Dermis lymphatic vessel endothelial cell (primary cell): Measurements from ENCODE around the gene GPALPP1. TPM values are rescaled to one million over a fixed set of nuclear protein-coding genes. Genes with fewer than 3 reads are reported as not detected.

Experiments
- total RNA-seq: library from RNA; depleted of rRNA; stranded (reverse); fragments of >200 nt; gene quantifications from 2 replicates; pipeline ENCODE4 v1.2.1, GENCODE V29; 2014

Gene GPALPP1, protein sequence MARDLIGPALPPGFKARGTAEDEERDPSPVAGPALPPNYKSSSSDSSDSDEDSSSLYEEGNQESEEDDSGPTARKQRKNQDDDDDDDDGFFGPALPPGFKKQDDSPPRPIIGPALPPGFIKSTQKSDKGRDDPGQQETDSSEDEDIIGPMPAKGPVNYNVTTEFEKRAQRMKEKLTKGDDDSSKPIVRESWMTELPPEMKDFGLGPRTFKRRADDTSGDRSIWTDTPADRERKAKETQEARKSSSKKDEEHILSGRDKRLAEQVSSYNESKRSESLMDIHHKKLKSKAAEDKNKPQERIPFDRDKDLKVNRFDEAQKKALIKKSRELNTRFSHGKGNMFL
- 27.5 and 29.0 TPM in 2 replicates for total RNA-seq

DNA sequence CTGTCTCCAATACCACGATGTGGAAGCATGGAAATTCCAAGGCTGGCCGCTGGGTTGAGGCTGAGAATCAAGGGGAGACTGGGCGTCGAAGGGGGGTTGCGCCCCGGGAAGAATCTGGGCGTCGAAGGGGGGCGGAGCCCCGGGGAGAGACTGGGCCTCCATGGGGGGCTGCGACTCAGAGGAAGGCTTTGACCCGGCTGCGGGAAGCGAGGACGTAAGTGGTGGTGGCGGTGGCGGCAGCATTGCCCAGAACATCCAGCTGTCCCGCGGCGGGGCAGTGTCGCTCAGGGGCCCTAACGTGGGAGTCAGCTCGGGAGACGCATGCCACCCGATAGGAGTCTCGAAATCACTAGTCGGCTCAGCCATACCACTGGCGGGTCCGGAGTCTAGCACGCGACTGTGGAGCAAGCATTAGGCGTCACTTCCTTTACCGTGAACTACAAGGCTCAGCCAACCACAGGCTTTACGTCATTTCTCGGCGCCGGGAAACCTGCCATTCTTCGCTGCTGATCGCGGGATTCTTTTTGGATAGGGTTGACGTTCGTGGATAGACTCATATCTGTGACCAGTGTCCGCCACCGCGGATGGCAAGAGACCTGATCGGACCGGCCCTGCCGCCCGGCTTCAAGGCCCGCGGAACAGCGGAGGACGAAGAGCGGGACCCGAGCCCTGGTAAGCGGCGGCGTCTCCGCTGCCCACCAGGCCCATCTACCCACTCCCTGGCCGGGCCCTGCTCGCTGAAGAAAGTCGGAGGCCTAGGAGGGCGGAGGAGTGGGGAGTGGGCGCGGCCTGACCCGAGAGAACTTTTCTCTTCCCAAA lies at the start of gene GPALPP1, which contains the start of gene NUFIP1:
Gene GPALPP1, plus strand, starts transcription at position 468 of the 819 bp plus-strand sequence. Its CDS starts 117 bp downstream, at position 585.
Gene NUFIP1, minus strand, starts transcription at position 401 of the 819 bp plus-strand sequence. Its CDS starts 35 bp downstream, at position 366.

Other genes starting within 250 kb of the GPALPP1 start
- 1.3 and 2.0 TPM in 2 replicates for gene NUFIP1, start 67 bp upstream of the GPALPP1 start, total RNA-seq
- 13.9 and 20.9 TPM in 2 replicates for gene GTF2F2, start 131.0 kb downstream of the GPALPP1 start, total RNA-seq
- not detected in 2 replicates for gene KCTD4, start 211.5 kb downstream of the GPALPP1 start, total RNA-seq